Gastroesophageal sphincter (tissue), 3 donors: ENCODE results near the gene RNF123.

Experiments
- POLR2AphosphoS5 ChIP-seq: sonication (generic); formaldehyde crosslinking; IDR thresholded peaks from one replicate; pipeline ENCODE4 v1.6.1; 2017; ENCODE audit warnings: antibody characterized with exemption
- TF ChIP-seq, protein P1 (sequence below), 4 experiments: fragments of 200-600 bp in 2 of 4; fragments of 450-650 bp in 2 of 4; sonication (generic) in 1 of 4; IDR thresholded peaks; one replicate each; pipeline ENCODE4 v1.5.1; 2017 to 2019; ENCODE audit warnings: antibody characterized with exemption in 4 of 4, mild to moderate bottlenecking in 2 of 4, moderate library complexity in 2 of 4

DNA sequence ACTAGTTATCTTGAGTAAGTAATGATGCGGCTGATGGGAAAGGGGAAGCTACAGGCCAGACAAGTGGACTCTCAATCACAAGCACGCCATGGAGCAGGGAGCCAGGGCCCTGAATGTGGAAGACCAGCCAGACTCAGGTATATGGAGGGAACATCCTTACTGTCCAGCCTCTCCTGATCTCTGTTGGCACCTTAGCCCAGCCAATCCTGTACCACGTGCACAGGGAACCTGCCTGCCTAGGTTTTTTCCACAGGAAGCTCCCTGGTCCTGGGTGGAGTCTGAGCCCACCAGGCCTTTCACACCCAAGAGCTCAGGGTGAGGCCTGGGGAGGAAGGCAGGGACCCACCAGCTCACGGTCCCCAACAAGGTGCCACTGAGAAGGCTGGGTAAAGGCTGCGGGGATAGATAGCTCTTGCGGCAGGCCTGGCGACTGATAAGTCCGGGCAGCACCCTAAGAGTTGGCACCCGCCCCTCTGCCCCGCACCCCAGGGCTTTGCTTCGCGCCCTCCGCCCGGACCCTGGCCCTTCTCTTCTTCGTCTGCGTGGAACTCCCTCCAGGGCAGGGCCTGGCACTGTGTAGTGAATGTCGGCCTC lies 16.1 kb upstream of the RNF123 start:
- TF ChIP-seq, protein P1, sequence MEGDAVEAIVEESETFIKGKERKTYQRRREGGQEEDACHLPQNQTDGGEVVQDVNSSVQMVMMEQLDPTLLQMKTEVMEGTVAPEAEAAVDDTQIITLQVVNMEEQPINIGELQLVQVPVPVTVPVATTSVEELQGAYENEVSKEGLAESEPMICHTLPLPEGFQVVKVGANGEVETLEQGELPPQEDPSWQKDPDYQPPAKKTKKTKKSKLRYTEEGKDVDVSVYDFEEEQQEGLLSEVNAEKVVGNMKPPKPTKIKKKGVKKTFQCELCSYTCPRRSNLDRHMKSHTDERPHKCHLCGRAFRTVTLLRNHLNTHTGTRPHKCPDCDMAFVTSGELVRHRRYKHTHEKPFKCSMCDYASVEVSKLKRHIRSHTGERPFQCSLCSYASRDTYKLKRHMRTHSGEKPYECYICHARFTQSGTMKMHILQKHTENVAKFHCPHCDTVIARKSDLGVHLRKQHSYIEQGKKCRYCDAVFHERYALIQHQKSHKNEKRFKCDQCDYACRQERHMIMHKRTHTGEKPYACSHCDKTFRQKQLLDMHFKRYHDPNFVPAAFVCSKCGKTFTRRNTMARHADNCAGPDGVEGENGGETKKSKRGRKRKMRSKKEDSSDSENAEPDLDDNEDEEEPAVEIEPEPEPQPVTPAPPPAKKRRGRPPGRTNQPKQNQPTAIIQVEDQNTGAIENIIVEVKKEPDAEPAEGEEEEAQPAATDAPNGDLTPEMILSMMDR (IDR thresholded peaks at IDR 0.05) = no peak
- TF ChIP-seq POLR2AphosphoS5 = no peak
